Endometrium (tissue), 2 donors: Measurements from ENCODE around the gene MYL2.
"Not testable (repeated sequence)": the region's sequence is repeated elsewhere in the genome, so short reads cannot be mapped to it uniquely, and the experiment has no call there.

ENCODE experiments used
- FAIRE-seq: peaks from 2 replicates; lab custom pipeline; 2012; peaks lifted over from hg19 to GRCh38; lab: Jason Lieb, UNC
- donor health status: control.
- donor health status: control.

The MYL2 gene, protein sequence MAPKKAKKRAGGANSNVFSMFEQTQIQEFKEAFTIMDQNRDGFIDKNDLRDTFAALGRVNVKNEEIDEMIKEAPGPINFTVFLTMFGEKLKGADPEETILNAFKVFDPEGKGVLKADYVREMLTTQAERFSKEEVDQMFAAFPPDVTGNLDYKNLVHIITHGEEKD

DNA sequence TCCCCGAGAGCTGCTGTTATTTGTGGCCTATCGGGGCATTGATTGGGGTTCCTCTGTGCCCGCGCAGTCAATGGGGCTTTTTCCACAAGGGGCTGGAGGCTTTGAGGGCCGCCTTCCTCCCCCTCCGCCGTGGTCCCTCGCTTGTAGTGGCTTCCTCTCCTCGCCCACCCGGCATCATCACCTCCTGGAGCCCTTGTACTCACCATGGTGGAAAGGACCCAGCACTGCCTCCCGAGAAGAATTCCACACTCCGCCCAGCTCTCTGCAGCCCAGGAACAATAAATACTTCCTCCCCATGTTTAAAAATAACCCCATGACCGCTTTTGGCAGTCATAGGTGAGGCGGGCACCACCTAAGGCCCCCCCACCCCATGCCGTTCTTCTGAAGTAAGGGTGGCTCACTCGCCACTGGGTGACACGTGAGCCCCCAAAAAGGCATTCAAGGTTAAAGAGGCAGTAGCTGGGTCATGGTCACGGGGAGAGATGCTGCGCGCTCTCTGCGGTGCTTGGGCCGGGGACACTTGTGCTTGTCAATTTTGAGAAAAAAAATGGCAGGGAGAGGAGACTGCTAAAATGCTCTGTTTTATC is at the start of gene MYL2:
TSS of gene MYL2 (minus strand) at position 256 of the 587 bp plus-strand sequence. CDS start at position 206, 50 bp downstream.
- FAIRE-seq: no peak

DNA sequence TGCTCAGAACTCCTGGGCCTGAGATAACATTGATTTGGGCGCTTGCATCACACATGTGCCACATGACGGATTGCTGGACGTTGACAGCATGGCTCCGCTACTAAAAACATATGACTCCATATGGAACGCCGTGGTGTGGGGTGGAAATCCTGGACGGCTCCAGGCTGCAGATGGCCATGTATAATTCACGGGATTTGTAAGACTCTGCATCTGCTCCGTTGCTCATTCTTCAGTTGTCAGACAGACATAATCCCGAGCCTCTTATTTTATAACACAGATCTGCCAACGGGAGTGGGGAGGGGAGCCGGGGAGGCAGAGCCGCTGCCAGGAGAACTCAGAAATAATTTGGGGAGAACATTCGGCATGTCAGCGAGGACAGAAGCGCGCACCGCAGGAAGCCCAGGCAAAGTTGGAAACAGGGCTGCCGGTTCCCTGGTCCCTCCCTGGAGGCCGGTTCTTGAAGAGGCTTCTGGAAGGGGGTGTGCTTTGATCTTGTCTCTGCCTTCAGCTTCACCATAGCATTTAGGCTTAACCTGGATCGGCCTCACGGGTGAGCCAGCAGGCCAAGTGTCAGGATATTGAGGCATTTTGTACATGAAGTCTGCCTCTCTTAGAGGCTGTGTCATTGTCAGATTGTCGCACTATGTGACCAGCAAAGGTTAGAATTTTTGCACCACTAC is 45.8 kb upstream of the MYL2 start:
- no peak for FAIRE-seq

DNA sequence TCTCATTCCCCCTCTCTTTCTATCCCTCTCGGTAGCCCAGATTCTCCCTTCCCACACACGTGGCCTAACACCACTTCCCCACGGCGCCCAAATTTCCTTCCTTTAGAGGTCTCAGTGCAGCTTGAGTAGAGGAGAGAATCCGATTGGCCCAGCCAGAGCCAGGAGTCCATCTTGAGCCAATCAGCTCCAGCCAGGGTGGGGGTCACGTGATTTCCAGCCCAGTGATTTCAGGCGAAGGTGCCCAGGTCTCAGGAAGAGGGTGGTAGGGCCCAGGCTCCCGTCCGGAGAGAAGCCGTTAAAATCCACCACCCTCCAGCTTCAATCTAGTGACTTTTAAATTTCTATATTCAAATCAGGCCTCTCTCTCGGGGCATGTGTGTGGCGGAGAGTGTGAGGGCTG is 45.2 kb upstream of the MYL2 start:
- FAIRE-seq: no peak

DNA sequence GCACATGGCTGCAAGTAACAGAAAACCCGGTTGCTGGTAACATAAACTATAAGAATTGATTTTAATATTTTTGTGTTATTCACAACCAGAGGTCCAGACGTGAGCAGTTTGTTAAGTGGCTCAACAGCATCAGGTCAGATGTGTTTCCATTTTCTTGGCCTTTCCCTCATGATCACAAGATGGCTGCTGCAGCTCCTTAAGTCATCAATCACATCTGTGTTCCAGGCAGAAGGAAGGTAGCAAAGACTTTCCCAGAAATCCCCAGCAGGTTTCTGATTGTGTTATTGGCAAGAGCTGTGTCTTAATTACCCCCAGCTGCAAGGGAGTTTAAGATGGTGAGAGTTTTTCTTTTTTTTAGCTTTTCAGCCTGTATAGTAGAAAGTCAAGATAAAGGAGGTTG is 40.4 kb upstream of the MYL2 start:
- no peak for FAIRE-seq

DNA sequence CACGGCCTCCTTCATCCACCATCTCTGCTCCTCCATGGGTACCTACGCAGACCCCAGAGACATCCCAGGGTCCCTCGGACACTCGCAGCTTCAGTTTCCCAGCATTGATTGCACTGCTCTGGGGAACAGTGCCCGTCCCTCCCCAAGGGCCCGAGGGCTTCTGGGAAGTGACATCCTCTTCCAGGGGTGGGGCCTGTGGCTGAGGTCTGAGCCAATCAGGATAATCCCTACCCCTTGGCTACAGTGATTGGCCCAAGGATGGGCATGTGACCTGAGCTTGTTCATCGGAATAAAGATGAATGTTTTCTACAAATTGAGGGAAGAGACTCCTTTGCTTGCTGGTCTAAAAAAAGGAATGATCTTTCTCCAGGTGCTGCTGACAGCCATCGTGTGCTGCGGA is 37.3 kb upstream of the MYL2 start:
- no peak for FAIRE-seq

DNA sequence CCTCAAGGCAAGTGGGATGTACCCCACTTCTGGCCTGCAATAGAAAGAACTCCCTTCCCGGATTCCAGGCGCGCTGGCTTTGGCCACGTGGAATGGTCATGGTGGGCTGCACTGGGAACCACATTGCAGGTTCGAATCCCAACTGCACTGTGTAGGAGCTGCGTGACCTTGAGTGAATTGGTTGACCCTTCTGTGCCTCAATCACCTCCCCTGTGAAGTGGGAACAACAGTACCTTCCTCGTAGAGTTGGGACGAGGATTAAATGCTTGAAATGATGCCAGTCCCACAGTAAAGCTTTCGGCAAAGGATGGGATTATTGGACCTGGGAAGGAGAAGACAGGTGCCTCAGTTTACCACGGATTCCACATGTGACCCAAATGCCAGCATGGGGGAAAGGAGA is 36.8 kb upstream of the MYL2 start:
- FAIRE-seq: no peak

DNA sequence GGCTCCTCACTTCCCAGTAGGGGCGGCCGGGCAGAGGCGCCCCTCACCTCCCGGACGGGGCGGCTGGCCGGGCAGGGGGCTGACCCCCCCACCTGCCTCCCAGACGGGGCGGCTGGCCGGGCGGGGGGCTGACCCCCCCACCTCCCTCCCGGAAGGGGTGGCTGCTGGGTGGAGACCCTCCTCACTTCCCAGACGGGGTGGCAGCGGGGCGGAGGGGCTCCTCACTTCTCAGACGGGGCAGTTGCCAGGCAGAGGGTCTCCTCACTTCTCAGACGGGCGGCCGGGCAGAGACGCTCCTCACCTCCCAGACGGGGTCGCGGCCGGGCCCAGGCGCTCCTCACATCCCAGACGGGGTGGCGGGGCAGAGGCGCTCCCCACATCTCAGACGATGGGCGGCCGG is 30.5 kb upstream of the MYL2 start:
- not testable (repeated sequence) for FAIRE-seq

DNA sequence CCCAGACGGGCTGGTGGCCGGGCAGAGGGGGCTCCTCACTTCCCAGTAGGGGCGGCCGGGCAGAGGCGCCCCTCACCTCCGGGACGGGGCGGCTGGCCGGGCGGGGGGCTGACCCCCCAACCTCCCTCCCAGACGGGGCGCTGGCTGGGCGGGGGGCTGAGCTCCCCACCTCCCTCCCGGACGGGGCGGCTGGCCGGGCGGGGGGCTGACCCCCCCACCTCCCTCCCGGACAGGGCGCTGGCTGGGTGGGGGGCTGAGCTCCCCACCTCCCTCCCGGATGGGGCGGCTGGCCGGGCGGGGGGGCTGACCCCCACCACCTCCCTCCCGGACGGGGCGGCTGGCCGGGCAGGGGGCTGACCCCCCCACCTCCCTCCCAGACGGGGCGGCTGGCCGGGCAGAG is 30.1 kb upstream of the MYL2 start:
- not testable (repeated sequence) for FAIRE-seq

DNA sequence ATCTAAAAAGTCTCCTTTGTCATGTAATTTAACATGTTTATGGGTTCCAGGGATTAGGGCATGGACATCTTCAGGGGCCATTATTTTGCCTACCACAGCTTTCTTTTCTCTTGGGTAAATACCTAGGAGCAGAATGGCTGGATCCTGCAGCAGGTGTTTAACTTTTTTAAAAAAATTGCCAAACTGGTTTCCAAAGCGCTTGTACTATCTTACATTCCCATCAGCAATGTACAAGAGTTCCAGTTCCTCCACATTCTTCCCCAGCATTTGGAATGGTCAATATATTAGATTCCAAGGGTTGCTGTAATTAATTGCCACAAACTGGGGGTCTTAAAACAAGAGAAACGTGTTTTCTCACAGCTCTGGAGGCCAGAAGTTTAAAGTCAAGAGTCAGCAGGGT is 27.7 kb upstream of the MYL2 start:
- FAIRE-seq: no peak

DNA sequence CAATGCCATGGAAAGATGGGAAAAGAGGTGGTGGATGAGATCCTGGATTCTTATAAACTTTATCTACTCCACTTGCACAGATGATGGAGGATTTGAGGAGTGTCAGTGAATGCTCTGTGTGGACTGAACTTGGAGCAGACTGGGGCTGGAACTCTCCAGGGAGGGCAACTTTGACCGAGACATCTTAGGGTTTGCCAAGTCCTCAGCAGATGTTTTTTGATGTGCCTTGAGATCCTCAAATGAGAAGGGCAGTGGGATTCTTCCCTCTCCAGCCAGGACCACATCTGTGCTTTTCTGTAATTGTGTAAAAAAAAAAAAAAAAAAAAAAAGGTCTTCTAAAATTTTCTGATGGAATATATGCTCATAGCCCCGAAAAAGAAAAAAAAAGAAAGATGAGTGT is 23.0 kb upstream of the MYL2 start:
- FAIRE-seq: no peak

DNA sequence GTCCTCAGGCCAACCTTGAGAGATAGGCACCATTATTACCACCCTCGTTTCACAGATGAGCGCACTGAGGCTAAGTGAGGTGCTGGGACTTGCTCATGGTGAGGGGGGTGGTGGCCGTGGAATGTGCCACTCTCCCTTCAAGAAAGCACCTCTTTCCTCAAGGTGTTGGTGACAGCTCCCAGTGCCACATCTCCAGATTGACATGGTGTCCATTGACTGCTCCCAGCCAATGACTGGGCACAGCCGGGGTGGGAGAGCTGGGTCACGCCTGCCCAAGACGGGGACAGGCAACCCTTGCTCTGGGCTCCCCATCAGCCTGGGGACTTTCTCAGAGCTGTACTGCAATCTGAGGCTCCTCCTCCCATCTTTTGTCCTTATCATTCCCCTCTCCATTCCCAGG is 21.0 kb upstream of the MYL2 start:
- FAIRE-seq: no peak

DNA sequence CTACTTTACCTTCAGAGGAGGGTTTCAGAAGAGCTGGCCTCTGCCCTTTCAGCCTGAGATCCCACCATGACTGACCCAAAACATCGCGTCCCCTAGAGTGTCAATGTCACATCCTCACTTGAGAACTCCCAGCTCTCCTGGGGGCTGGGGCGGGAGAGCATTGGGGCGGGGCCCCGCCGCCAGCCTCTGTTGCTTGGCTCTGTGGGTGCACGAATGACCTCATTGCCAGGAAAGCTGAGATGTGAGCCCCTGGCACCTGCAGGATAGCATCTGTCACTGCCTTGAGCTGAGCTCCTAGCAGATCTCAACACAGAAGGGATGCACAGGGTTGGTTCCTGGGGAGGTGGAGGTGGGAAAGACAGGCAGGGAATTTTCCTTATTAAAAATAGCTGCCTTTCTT is 20.6 kb upstream of the MYL2 start:
- no peak for FAIRE-seq

DNA sequence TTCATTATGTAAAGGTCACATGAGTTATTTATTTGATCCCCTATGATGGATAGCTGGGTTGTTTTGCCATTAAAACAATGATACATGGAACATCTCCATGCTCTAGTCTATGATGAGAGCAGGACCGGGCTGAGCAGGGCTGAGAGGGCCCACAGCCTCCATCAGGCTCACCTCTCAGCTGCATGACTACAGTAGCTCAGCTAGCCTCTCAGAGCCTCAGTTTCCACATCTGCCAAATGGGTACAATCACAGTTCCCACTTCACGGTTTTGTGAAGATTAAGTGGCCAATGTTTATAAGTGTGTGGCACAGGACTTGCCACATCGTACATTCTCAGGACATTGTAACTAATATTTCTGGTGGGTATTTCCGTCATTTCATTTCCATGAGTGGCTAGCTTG is 19.9 kb upstream of the MYL2 start:
- no peak for FAIRE-seq

DNA sequence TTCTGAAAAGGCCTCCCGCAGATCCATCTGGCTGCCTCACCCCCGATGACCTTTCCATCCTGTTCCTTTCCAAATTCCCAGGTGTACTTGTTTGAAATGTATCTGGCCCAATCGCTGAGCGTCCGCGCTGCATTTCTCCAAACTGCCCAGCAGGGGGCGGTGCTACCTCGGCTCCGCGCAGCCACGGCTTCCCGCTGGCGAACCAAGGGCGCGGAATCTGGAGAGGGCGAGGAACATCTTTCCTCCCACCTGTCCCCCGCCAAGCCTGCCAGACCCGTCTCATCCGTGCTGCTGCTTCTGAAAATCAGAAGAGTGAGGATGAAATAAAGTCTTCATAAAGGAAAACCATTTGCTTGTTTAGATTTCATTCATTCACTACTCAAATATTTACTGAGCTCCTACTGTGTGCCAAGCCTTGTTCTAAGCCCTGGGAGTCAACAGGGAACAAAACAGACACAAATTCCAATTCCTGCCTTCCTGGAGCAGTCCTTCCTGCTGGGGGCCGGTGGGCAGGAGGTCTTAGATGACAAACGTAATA is 16.8 kb upstream of the MYL2 start:
- no peak for FAIRE-seq

DNA sequence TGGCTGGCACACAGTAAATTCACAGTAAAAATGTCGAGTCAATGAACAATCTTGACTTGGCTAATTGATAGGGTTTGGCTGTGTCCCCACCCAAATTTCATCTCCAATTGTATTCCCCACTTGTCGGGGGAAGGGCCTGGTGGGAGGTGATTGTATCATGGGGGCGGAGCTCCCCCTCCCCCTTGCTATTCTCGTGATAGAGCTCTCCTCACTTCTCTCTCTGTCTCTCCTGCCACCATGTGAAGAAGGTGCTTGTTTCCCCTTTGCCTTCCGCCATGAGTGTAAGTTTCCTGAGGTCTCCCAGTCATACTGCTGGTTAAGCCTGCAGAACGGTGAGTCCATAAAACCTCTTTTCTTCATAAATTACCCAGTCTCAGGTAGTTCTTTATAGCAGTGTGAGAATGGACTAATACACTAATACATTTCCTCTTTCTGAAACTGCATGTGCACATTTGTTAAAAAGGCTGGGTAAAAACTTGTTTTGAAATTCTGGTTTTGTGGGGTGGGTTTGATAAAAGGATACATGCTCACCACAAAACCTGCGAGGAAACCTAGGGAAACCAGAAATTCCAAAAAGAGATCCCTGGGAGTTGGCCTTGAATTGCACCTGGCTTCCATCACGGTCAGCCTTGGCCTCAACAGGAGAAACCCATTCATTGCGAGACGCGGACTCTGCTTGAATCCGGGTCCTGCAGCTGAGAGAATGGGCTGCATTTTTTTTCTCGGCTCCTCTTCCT is 16.2 kb upstream of the MYL2 start:
- FAIRE-seq: no peak

DNA sequence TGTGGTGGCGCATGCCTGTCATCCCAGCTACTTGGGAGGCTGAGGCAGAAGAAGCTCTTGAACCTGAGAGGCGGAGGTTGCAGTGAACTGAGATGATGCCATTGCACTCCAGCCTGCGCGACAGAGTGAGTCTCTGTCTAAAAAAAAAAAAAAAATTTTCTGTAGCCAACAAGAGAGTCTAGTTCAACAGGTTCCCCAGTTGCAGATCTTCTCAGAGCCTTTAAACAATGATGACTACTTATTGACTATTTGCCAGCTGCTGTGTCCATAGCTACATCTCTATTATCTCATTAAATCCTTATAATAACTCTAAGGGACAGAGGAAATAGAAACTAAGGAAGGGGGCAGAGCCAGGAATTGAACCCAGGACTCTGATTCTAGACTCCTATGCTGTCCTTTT is 15.2 kb upstream of the MYL2 start:
- no peak for FAIRE-seq

DNA sequence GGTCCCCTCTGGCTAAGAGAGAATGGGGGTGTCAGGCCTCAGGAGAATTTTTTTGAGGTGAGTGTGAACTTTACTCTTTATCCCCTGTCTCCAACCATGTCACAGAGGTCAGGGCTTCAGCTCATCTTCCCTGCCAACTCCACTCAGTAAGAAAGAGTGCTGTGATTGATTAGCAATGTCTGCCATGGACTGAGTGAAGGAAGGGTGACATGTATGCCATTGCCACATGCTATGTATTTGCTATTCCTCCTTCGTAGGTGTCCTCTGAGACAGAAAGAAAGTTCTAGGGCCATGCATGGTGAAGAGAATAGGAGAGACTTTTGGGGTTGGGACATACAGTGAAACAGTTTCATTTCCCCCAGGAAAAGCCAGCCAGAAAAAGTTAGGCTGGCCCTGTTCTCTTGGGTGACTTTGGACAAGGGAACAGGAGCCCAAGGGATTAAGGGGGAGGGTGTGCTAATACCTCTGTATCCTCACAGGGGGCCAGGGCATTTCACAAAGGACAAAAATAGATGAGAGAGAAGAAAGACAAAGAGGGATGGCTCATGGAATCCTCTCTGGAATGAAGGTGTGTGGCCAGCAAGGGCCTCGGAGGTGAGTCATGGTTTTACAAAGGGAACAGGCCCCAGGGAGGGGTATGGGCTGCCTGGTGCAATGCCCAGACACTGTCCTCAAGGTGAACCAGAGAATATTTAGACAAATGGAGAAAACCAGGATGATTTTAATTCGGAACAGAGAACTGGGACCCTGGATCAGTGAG is 13.9 kb upstream of the MYL2 start:
- no peak for FAIRE-seq

DNA sequence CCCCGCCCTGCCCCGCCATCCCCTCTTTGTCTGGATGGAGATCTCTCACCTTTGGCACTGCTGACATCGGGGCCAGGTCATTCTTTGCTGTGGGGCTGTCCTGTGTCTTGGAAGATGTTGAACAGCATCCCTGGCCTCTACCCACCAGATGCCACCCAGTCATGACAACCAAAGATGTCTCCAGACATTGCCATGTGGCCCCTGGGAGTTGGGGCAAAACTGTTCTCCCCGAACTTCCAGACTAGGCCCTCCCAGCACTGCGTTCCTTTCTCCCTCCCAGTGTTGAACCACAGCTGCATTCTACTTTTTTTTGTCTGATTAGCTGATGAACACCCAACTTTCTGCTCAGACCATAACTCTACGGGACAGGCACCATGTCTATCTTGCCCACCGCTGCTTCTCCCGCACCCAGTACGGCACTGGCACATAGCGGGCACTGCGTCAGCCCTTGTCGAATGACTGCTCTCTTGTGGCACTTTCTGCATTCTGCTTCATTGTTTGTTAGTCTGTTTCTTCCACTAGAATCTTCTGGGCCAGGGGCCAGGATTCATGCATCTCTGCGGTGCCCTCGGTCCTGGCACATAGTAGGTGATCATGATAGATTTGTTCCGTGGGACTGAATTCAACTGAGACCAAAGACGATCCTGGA is 13.1 kb upstream of the MYL2 start:
- no peak for FAIRE-seq

DNA sequence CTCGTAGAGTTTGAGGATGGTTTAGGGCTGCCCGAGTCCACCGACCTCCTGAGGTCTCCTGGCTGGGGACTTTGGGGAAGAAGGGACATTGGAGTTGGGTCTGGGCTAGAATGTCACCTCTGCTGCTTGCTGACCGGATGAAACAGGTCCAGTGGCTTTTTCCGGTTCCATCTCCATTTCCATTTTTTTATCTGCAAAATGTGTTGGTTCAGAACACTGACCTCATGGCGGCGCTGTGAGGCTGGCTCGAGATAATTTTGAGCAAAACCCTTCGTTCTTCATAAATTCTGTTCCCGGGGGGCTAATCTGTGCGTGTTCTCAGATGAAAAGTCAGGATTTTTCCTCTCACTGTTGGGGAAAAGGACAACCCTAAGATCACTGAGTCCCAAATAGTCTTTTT is 11.7 kb upstream of the MYL2 start:
- FAIRE-seq: no peak

DNA sequence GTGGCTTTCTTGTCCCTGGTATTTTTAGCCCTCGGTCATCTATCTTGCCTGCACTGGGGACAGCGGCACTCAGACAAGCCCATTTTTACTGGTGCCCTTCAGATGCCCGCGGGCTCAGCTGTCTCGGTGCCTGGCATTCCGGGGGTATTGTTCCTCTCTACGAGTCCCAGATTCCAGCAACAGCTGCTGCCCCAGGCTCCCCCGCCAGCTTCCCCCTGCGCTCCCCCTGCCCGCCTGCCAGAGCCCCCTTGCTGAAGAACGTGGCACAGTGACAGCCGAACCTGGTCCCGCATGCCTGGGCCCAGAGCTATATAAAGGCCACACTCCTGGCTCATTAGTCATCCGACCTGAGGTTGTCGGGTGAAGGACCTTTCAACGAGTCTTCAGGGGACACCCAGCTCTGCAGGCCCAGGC is 10.9 kb upstream of the MYL2 start:
- FAIRE-seq: no peak
